ENCODE data around the gene INPPL1.
A peak's percentile ranks its signal among the peaks of the same experiment; 100 is the strongest.

The INPPL1 gene

GRCh38 chr11:72231396-72232259 lies 7.1 kb downstream of the INPPL1 start:
- DNase-seq (ENCODE audit: low read depth) = no peak

- DNase-seq (ENCODE audit: low read depth) = no peak
Measured at GRCh38 chr11:72232260-72233055, 7.9 kb downstream of the INPPL1 start.

- no peak for DNase-seq (ENCODE audit: low read depth)
Measured at GRCh38 chr11:72233056-72233772, 8.6 kb downstream of the INPPL1 start.

- DNase-seq (ENCODE audit: low read depth) = no peak
Measured at GRCh38 chr11:72233773-72234513, 9.4 kb downstream of the INPPL1 start.

GRCh38 chr11:72234514-72234830 lies 9.9 kb downstream of the INPPL1 start:
- DNase-seq (ENCODE audit: low read depth) = no peak

GRCh38 chr11:72234920-72235319 lies 10.4 kb downstream of the INPPL1 start:
- no peak for DNase-seq (ENCODE audit: low read depth)

GRCh38 chr11:72235351-72236057 lies 10.9 kb downstream of the INPPL1 start:
- no peak for DNase-seq (ENCODE audit: low read depth)

GRCh38 chr11:72236083-72236697 lies 11.6 kb downstream of the INPPL1 start:
- no peak for DNase-seq (ENCODE audit: low read depth)

GRCh38 chr11:72236774-72237111 lies 12.2 kb downstream of the INPPL1 start:
- no peak for DNase-seq (ENCODE audit: low read depth)

GRCh38 chr11:72237112-72237931 lies 12.8 kb downstream of the INPPL1 start:
- DNase-seq (ENCODE audit: low read depth) = no peak

GRCh38 chr11:72238040-72238450 lies 13.5 kb downstream of the INPPL1 start:
- DNase-seq (ENCODE audit: low read depth) = peak; percentile 67

- no peak for DNase-seq (ENCODE audit: low read depth)
Measured at GRCh38 chr11:72238492-72239312, 14.1 kb downstream of the INPPL1 start.

GRCh38 chr11:72239313-72239848 lies 14.8 kb downstream of the INPPL1 start:
- DNase-seq (ENCODE audit: low read depth) = peak; percentile 72

- DNase-seq (ENCODE audit: low read depth) = peak; percentile 28
Measured at GRCh38 chr11:72239849-72240460, 15.4 kb downstream of the INPPL1 start.

GRCh38 chr11:72240461-72241290 lies 16.1 kb downstream of the INPPL1 start:
- peak; percentile 21 for DNase-seq (ENCODE audit: low read depth)

GRCh38 chr11:72241291-72241781 lies 16.8 kb downstream of the INPPL1 start:
- DNase-seq (ENCODE audit: low read depth) = no peak

- DNase-seq (ENCODE audit: low read depth) = no peak
Measured at GRCh38 chr11:72242141-72242540, 17.6 kb downstream of the INPPL1 start.
